HG03025 (cell line): ENCODE results near the gene ACSS1.

Source experiments
- ATAC-seq: cut with Tn5 transposase; IDR thresholded peaks from one replicate; pipeline ENCODE4 v1.9.1; 2021; ENCODE audit warnings: mild to moderate bottlenecking, moderate library complexity; ENCODE audit not compliant: unreplicated experiment, low FRiP score

Gene ACSS1

DNA sequence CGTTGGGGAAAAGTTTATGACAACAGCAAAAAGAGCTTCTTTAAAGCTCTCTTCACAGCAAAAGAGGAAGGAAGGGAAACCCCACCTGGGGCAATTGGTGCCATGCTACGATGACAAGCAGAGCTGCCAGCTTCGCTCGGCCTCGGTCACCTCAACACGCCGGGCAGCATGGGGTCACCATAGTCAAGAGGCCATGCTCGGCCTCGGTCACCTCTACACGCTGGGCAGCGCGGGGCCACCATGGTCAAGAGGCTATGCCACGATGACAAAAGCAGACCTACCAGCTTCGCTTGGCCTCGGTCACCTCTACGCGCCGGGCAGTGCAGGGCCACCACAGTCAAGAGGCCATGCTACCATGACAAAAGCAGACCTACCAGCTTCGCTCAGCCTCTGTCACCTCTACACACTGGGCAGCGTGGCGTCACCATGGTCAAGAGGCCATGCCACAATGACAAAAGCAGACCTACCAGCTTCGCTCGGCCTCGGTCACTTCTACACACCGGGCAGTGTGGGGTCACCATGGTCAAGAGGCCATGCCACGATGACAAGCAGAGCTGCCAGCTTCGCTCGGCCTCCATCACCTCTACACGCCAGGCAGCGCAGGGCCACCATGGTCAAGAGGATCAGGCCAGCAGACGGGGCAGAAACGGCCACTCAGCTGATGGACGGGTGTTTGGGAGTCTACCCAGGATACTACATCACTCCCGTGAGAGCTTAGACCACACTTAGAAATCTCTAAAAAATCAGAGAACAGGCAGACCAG is 77.5 kb downstream of the ACSS1 start:
- ATAC-seq, result no peak

DNA sequence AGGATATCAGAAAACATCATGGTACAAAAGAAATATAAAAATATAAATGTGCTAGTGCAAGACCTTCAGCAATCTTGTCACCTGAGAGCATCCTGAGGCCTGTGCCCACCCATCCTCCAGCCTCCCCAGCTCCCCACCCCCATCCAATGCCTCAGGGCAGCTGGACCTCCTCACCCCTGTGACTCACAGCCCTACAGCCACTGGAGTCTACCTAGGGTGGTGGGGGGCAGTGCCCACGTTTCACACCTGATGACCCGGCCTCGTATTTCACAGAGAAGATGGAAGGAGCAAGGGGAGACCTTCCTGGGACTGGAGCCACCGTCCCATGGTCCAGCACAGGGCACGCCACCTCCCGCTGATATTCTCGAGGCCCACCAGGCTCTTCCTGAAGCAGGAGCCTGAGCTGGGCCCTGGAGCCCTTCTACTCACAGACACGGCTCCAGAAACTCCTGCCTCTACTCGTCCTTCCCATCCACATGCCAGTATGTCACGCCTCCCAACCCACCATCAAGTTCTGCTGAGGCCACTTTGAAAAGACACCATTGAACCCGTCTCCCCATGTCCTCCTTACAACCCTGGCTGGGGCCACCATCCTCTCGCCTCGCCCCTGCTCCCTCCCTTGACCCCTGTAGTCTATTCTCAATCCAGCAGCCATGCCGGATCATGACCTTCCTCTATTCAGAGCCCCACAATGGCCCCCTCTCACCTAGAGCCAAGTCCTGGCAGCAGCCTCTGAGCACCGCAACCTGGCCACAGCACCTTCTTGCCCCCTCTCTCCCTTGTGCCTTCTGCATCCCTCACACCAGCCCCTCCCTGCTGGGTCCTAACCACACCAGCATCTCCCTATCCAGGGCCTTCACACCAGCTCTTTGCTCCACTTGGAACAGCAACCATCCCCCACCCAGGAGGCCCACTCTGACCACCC is 78.6 kb downstream of the ACSS1 start:
- no peak for ATAC-seq

DNA sequence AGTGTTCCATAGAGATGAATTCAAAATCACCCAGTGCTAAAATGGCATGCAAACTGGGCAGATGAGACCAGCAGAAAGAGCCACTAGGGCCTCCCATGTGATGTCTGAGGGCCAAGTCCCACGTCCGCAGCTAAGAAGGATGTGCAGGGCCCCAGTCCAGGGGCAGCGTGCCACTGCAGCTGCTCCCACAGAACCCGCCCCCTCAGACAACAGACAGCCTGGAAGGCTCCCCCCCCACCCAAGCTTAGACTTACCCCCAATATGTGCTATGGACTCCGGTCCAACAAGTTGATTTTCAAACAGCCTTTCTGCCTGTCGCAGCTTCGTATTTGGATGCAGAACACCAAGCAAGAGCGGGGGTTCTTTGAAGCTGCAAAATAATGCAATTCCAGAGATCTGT is 79.4 kb downstream of the ACSS1 start:
- no peak for ATAC-seq

DNA sequence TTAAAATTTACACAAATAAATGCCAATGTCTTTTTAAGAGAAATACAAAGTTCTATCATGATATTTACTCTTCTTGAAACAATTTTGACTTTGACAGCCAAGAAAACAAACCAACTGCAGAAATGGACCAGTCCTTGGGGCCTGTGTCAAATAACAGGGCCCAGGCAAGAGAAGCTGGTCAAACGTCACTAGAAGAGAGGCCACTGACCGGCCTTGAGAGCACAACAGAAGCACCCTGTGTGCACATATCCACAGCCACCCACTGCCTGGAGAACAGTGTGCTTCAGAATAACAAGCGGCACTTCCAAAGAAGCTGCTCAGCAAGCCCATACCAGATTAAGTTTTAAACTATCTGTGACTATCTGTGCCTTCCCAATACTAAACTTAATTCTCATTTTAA is 80.1 kb downstream of the ACSS1 start:
- no peak for ATAC-seq

DNA sequence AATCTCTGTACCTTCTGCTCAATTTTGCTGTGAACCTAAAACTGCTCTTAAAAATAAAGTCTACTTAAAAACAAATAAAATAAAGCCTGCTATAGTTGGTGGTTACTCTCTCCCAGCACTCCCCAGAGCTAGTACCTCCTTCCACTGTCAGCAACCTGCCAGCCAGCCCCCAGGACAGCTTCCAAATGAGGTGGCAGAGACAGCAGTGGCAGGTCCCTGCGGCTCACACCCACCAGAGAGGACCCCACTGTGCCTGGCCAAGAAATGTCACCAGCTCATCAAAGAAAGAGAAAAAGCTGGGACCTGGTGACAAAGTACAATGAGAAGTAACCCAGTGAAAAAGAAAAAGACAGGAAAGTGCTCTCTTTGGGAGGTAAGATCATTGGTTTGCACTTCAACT is 80.6 kb downstream of the ACSS1 start:
- ATAC-seq, result no peak

DNA sequence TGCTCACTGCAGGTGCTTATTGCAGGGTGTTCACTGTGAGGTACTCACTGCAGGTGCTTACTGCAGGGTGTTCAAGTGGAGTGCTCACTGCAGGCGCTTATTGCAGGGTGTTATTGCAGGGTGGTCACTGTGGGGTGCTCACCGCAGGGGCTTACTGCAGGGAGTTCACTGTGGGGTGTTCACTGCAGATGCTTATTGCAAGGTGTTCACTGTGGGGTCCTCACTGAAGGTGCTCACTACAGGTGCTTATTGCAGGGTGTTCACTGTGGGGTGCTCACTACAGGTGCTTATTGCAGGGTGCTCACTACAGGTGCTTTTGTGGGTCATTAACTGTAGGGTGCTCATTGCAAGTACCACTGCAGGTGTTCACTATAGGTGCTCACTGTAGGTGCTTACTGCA is 85.6 kb downstream of the ACSS1 start:
- no peak for ATAC-seq

- ATAC-seq, result no peak
Observed at GRCh38 chr20:24971376-24972101, 86.4 kb downstream of the ACSS1 start.

- no peak for ATAC-seq
Observed at GRCh38 chr20:24970754-24971153, 87.2 kb downstream of the ACSS1 start.

GRCh38 chr20:24970030-24970553 is 87.8 kb downstream of the ACSS1 start:
- ATAC-seq, result no peak

- no peak for ATAC-seq
Observed at GRCh38 chr20:24969186-24970029, 88.5 kb downstream of the ACSS1 start.

GRCh38 chr20:24968278-24968800 is 89.6 kb downstream of the ACSS1 start:
- no peak for ATAC-seq

GRCh38 chr20:24966317-24967012 is 91.5 kb downstream of the ACSS1 start:
- no peak for ATAC-seq

DNA sequence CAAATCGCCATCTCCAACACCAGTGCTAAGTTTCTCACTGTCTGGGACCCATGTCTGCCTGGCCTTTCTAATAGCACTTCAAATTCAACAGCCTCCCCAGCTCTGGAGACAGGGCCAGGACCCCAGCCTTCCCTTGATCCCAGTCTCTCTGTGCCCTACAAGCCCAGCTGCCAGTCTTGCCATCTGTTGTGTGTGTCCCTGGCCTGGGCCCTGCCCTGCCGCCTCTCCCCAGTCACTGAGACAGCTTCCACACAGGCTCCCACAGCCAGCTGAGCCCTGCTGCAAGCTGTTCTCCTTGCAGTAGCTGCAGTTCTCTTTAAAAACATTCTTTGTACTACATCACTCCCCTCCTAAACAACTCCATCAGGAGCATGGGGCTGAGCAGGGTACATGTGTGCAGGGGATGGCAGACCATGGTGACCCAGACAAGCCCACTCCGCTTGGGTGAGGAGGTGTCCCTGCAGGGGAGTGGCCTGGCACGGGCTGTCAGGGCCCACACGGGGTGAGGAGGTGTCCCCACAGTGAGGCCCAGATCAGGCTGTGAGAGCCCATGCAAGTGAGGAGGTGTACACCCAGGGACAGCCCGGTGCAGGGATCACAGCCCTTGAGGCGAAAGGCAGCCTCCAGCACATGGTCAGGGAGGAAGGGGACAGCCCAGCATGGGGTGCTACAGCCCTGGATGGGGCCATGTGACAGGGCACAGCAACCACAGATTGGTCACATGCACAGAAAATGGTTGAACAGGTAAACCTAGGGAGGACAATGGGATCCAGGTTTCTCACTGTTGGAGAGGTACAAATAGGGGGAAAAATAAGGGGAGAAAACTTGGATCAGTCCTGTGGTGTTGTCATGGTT is 92.6 kb downstream of the ACSS1 start:
- ATAC-seq, result no peak

DNA sequence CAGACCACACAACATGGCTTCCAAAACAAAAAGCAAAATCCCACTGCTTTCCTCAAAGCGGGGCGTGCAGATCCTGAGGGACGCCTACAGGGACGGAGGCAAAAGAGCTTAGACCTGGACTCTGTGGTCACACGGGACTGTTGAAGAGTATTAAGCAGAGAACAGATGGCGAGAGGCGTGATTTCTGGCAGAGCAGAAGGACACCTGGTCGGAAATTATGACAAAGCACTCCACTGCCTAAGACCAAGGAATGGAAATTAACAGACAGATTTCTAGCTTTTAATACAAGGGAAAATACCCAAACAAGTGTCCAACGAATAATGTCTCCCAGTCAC is 93.5 kb downstream of the ACSS1 start:
- ATAC-seq, result no peak

DNA sequence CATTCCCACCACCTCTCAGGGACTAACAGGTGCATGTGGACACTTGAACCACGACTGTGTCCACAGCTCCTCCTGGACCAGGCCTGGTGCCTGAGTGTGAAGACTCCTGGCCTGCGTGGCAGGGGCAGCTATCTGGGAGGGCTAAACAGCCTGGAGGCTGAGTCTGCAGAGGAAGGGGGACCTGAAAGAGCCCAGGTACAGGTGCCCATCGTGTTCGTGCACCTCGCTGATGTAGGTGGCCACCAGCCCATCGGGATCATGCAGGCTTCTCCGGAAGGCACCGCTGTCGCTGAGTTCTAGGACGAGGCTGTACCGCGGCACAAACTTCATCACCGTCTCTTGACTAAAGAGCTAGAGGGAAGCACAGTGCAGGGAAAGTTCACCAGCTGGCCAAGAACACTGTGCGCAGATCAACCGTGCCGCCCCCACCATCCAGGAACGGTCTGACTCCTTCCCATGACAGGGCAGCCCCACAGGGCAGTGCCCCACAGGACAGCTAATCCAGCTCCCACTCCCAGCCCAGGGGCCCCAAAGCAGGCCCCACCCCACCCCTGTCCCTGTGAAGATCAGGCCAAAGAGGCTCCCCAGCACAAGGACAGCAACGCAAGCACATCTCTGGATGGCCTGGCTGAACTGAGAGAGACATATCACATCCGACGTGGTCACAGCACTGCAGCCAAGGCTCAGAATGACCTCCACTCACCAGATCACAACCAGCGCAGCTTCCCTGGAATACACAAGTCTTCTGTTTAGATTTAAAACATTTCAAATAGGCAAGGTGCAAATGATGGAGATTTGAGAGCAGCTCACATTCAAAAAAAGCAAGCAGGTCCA is 94.0 kb downstream of the ACSS1 start:
- ATAC-seq, result no peak

GRCh38 chr20:24962510-24962909 is 95.4 kb downstream of the ACSS1 start:
- ATAC-seq, result no peak

- ATAC-seq, result no peak
Observed at GRCh38 chr20:24962182-24962492, 95.8 kb downstream of the ACSS1 start.
